ENCODE data around the gene LRRC56.

The LRRC56 gene

DNA sequence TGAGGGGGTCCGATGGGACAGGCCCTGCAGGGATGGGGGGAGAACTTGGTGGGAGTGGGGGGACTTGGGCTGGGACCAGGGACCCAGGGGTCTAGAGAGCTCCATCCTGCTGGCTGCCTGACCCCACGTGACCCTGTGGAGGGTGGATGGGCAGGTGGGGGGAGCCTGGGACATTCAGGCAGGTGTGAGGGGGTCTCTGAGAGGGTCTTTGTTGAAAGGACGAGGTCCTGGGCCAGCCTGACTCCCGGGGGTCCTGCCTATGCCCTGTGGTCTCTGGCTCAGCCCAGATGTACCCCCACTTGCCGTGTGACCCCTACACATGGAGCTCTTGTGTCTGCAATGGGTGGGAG, 7.5 kb downstream of the LRRC56 start:
- no peak for FAIRE-seq

DNA sequence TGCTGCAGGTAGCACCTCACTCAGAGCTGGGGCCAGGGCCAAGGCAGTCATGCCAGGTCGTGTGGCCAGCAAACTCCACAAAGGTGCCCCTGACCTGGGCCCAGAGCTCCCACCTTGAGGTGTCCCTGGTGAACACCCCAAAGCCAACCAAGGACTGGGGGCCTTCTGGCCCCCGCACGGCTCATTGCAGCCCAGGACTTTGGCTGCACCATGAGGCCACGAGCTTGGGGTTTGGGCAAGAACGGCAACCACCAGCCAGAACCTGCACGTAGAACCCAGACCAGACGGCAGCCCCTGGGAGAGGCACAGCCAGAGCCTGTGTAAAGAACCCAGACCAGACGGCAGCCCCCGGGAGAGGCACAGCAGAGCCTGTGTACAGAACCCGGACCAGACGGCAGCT, 7.8 kb downstream of the LRRC56 start:
- FAIRE-seq: no peak

DNA sequence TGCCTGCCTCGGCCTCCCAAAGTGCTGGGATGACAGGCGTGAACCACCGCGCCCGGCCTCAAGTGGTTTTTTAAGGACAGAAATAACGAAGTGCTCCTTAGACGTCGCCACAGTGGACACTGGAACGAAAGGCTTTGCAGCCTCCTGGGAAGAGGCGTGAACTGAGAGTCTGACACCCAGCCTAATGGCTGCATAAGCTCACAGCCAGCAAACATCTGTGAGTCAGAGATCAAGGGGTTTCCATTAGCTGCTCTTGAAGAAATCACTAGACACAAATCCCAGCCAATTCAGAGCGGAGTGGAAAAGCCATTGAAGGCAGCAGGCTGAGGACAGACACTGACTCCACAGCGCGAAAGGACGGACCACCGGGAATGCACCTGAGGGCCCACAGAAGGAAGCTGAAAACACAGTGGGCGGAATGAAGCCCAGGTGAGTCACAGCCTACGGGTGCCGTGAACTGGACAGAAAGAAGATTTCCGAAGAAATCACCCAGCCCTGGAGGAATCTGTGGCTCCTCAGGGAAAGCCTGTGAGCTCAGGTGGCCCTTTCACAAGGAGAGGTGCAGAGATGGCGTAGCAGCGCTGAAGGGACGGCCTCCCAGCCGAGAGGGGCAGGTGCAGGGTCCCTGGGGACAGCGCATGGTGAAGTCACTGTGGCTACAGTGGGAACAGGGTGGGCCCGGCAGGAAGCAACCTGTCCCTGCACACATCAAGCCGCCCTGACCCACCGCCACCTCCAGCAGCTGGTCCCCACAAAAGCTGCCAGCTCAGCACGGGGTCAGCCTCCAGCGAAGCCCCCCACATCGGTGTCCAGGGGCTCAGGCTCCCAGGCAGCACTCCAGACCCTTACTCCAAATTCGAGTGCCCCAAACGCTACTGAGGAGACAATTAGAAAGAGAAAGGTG, 11.6 kb downstream of the LRRC56 start:
- no peak for FAIRE-seq

DNA sequence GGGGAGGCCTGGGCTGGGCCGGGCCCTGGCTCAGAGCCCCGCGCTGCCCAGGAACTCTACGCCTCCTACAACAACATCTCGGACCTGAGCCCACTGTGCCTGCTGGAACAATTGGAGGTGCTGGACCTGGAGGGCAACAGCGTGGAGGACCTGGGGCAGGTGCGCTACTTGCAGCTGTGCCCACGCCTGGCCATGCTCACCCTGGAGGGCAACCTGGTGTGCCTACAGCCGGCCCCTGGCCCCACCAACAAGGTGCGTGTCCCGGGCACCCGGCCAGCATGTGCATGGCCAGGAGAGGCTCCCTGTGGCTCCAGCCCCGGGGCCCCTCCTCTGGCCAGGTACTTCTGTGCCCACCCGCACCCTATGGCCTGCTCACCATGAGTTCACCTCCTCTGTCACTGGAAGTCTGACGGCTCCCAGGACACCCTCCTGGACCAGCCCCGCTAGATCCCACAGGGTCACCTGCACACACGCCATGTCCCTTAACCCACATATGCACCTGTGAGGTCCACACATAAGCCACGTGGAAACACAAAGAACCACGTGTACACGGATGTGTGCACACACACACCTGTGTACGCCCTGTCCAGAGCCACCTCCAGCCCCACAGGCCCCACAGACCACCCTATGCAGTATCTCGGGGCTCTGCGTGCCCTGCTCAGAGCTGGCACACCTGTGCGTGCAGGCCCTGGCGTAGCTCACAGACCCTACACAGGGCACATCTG, 12.9 kb downstream of the LRRC56 start:
- no peak for FAIRE-seq

DNA sequence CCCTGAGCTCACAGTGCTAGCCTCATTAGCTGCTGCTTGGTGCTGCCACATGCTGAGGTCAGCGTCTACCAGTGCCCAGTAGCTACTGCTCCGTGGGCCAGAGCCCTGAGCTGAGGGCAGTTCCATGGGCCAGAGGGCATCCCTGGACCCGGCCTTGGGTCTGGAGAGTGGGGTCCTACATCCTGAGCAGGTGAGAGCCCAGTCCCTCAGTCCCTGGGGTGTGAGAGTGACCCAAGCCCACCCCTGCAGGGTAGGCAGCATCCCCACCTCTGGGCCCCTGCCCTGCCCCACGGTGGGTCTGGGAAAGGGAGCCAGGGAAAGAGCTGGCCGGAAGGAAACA, 13.4 kb downstream of the LRRC56 start:
- no peak for FAIRE-seq

DNA sequence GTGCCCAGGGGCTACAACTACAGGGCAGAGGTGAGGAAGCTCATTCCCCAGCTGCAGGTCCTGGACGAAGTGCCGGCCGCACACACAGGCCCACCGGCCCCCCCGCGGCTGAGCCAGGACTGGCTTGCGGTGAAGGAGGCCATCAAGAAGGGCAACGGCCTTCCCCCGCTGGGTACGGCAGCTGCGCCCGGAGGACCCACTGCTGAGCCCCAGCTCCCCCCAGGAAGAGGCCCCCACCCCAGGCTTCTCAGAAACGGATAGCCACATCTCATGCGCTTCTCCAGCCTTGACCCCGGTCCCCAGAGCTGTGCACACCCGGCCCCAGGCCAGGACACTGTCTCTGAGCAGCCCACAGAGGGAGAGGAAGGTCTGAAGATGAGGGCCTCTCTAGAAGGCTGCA, 13.8 kb downstream of the LRRC56 start:
- FAIRE-seq: no peak

DNA sequence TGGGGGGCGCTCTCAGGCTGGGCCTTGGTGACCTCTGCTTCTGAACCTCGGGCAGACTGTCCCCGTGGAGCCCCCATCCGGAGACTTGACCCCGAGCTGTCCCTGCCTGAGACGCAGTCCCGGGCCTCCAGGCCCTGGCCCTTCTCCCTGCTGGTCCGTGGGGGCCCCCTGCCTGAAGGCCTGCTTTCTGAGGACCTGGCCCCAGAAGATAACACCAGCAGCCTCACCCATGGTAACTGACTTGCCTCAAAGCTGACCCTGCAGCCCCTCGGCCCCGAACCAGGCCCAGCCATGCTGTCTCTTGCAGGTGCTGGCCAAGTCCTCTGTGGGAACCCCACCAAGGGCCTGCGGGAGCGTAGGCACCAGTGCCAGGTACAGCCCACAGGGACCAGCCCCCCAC, 14.3 kb downstream of the LRRC56 start:
- no peak for FAIRE-seq

DNA sequence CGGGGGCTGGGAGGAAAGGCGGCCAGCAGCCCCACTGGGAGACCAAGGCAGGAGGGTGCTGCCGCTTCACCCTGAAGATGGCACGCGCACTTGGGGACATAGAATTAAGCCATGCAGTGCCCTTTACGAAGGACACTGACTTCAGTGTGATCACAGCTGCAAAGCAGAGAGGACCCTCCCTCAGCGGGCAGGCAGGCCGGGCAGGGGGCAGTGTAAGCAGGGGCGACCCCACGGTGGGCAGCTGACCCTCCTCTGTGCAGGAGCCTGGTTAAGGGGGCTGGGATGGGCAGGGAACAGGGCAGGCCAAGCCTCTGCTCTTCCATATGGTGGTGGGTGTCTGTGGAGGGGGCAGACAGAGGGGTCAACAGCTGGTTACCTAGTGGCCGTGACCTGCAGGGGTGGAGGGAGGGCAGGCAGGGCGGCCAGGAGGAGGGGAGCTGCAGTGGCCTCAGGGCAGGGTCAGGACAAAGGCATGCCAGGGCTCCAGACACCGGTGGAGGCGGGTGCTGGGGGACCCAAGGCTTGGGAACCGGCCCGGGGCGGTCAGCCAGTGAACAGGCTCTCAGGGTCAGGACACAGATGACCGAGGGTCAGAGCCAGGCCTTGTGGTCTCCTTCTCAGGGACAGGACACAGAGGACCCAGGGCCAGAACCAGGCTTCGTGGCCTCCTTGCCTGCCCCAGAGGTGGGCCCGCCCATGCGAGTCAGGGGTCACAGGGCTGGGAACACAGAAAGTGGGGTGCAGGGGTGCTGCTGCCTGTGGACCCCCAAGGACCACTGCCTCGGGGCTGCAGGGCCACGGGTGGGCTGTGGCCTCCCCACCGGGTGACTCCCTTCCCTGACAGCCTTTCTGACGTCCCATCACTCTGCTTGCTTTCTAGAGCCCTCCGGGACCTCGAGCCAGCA, 16.0 kb downstream of the LRRC56 start:
- no peak for FAIRE-seq

DNA sequence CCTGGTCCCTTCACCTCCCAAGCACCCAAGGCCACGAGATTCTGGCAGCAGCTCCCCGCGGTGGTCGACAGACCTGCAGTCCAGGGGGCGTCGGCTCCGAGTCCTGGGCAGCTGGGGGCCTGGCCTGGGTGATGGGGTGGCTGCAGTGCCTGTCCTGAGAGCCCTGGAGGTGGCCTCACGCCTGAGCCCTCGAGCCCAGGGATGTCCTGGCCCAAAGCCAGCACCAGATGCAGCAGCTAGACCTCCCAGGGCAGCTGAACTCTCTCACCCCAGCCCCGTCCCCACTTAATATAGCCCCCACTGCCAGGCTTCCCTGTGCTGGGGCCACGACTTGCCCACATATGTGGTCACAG, 16.6 kb downstream of the LRRC56 start:
- FAIRE-seq: no peak

DNA sequence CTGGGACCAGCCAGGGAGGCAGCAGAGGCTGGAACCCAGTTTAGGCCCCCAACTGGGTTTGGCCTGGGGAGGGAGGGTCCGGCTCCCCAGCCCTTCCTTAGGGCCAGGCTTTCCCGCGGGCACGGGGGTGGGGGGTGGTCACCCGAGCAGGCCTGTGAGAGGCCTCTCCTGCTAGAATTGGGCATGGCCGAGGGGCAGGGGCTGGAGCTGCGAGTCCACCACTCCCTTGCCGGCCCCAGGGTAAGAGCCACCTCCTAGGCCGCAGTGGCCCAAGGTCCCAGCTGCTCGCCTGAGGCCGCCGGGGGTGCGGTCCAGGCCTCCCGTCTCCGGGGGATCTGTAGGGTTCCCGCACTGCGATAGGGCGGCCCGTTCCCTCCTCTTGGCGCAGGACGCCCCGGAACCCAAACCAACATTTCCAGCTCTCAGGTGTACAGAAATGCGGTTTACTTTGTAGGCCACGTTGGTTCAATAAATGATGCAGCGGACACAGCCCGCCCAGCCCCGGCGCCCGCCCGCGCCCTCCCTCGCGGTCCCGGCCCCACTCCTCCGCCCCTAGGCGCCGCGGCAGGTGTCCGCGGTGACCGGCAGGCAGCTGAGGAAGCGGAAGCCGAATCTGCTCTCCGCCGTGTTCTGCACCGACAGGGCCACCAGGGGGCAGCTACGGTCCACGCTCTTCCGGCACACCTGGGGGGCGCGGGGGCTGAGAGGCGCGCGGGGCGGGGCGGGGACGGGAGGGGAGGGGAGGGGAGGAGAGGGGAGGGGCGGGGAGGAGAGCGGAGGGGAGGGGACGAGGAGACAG, 17.3 kb downstream of the LRRC56 start:
- FAIRE-seq: no peak

DNA sequence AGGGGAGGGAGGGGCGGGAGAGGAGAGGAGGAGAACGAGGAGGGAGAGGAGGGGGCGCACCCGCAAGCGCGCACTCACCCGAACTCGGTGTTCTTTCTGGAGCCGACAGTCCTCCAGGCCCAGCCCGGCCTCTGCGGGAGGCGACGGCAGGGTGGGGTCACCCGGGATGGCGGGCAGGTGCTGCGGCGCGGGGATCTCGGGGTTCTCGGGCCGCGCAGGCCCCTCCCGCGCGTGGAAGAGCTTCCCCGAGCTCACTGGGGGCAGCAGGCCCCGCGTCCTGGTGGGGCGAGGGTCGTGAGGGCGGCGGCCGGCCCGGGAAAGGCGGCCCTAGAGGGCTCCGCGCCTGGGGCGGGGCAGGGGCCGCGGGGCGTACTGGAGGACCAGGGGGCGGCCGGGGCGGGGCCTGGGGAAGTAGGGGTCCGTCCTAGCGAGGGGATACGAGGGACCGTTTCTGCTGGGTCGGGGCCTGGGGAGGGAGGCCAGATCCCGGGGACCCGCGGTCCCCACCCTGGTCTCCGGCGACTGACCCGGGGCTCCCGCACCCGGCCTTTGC, 18.0 kb downstream of the LRRC56 start:
- no peak for FAIRE-seq

DNA sequence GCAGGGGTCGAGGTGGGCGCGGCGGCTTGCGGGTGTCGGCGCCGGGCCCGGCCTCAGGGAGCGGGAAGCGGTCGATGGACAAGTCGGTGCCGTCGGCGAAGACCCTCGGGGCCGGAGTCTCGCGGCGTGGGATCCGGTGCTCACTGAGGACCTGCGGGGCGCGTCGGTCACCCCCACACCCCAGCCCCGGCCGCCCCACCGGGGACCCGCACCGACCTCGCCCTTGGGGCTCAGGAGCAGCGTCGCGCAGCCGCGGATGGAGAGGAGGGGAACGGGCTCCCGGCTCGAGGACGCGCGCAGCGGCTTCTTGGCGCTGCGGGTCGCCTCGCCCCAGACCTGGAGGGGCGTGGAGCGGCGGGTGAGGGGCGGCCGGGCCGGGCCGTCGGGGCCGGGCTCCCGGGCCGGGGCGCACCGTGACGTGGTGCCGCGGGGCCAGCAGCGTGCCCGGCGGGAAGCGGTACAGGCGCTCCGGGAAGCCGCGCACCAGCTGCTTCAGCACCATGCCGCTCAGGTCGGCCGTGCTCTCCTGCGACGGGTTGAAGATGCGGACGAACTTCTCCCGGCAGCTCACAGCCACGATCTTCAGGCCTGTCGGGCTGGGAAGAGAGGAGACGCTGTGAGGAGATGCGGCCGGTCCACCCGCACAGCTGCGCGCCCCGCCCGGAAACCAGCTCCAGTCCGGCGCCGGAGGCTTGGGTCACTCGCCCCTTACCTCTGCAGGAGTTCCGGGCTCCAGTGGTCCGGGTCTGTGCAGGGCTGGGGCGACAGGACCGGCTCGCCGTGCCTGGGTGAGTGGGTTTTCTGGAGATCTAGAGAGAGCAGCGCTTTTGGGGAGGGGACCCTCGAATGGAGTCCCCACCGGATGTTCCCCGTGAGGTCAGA, 18.7 kb downstream of the LRRC56 start:
- no peak for FAIRE-seq

DNA sequence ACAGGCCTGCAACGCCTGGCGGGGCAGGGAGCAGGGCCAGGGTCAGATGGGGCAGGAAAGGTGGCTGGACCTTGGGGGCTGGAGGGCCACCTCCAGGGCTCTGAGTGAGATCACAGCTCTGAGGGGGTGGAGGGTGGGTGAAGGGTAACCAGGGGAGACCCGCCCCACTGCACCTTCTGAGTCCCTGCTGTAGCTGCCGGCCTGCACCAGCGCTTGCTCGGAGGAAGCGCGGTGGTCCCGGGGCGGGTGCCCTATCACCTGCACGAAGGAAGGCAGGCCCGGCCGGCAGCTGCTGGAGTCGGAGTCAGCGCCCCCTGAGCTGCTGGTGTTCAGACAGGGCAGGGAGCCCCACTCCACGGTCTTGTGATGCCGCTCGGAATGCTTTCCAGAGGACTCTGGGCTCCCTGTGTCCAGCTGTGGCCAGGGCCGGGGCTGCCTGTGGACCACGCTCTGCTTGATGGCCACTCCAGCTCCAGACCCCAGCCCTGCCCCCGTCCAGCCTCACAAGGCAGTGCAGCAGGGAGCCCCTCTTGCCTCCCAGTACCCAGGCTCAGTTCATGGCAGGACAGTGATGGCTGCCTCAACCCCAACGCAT, 19.4 kb downstream of the LRRC56 start:
- no peak for FAIRE-seq

DNA sequence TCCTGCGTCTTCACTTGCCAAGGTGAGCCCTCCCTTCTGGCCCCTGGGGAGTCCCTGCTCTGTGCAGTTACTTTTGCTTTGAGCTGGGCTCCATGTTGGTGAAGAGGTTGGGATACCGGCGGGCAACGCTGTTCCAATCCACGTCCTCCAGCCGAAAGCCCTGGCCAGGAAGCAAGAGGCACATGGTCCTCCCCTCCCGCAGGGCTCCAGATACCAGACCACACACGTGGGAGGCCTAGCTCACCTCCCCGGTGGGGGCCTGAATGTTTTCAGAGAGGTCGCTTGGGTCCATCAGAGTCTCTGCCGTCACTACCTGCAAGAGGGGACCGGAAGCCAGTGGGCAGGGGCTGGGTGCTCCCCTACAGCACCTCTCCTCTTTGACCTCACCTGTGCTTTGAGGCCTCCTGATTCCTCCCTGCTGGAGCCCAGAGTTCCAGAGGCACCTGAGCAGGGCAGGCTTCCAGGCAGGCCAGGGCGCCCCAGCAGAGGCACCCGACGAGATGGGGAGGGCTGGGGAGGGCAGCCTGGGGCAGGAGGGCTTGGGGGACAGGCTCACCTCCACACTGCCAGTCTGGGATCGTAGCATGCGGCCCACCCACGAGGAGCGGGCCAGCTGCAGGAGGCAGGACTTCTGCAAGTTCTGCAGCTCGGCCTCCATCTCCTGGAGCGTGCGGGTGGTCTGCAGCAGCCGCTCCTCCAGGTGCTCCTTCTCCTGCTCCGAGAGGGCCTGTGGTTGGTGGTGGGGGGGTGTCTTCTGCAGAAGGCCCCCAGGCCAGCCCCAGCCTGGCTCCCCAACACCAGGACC, 20.2 kb downstream of the LRRC56 start:
- no peak for FAIRE-seq

DNA sequence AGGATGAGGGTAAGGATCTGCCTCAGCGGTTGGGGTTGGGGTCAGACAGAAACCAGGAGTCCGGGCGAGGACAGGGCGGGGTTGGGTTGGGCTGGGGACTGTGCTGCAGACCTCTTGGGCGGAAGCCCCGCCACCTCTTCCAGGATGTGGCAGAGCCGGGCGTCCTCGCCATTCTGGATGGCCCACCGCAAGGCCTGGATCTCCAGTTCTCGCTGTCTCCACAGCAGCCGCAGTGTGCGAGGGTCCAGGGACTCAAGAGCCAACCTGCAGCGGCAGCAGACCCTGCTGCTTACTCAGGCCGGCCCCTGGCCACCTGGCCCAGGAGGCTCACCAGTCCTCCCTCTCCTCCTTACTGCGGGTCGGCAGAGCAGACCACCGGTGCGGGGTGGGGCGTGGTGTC, 21.2 kb downstream of the LRRC56 start:
- no peak for FAIRE-seq

DNA sequence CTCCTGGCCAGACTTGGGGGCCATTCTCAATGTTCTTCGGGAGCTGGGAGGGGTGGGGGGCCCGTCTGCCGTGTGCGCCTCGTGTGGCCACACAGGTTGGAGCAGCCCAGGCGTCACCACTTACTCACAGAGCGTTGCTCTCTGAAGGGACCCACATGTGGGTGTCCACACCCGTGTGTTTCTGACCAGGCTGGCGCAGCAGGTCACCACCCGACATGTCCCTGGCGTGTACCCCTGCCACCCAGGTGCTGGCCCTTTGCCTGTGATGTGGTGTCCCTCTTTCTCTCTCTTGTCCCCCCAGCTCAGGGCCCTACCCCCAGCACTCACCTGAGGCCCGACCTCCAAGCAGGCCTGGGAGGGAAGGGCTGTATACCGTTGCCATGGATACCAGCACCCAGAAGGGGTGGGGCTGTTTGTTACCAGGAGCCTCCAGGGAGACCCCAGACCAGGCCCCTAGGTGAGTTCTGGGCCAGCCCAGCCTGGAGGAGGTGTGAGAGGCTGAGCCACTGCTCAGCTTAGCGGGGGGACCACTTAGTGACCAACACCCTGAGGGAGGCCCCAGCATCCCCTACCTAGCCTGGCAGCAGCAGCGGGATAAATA, 21.8 kb downstream of the LRRC56 start:
- FAIRE-seq: no peak

DNA sequence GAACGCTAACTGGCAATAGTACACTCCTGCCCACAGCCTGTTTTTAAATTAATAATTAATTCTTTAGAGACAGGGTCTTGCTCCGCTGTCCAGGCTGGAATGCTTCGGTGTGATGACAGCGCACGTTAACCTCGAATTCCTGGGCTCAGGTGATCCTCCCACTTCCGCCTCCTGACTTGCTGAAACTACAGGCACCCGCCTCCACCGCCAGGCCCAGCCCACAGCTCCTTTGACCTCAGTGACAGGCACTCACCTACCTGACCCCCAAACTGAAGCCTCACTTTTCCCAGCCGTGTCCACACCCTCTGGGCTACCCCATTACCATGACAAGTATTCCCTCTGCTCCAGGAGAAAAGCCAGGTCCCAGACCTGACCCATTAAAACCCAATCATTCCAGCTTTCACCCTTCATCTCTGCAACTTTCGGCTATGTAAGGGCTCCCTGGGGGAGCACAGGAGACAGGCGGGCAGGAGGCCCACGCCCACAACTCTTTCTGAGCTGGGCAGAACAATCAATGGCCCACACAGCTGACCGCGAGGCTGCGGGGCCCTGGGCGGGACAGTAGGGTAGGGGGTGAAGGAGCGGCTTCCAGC, 22.5 kb downstream of the LRRC56 start:
- no peak for FAIRE-seq

DNA sequence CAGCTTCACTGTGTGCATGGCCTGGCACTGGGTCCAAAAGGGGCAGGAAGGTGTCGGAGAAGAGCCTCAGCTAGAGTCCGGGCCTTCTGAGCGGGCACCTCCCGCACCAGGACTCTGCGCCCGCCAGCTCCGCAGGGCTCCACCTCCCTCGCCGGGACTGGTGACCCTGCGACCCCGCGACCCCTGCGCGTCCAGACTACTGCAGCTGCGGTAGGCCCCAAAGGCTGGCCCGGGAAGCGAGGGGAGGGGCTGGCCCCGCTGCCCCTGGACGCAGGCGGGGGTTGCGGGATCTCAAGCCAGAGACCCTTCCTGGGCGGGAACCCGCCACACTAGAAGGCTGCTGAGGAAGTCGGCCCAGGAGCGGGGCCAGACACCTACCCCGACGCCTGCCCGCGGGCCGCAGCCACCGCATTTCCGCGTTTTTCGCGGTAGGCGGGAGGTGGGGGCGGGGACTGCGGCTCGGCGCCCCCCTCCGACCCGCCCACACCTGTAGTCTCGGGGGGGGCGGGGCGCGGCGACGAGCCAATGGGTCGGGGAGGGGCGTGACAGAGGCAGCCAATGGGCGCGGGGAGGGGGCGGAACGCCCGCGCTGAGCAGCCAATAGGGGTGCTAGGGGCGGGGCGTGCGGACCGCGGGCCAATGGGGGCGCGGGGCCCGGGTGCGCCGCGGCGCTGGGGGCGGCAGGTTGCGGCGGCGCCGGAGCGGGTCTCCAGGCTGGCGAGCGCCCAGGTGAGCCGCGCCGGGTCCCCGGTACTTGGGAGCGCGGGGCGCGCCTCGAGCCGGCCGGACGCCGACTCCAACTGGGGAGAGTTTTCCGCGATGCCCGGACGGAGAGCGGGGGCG, 23.2 kb downstream of the LRRC56 start, which contains the start of the genes LMNTD2 and RASSF7:
TSS of gene LMNTD2 (minus strand) at position 434 of the 843 bp plus-strand sequence. CDS start at position 412, 22 bp downstream.
TSS of gene RASSF7 (plus strand) at position 666 of the 843 bp plus-strand sequence. CDS start 799 bp downstream, outside the sequence.
- FAIRE-seq: no peak
